SH-SY5Y (cell line): ENCODE measurements around the gene KCNK15.

Experiments
- GATA2 ChIP-seq: IDR thresholded peaks from 2 replicates; pipeline ENCODE4 v1.6.1; 2011; ENCODE audit warnings: mild to moderate bottlenecking, low read depth, low read length
- GATA3 ChIP-seq: IDR thresholded peaks from 2 replicates; pipeline ENCODE4 v1.6.1; 2011; ENCODE audit warnings: low read depth, mild to moderate bottlenecking, low read length, moderate library complexity

DNA sequence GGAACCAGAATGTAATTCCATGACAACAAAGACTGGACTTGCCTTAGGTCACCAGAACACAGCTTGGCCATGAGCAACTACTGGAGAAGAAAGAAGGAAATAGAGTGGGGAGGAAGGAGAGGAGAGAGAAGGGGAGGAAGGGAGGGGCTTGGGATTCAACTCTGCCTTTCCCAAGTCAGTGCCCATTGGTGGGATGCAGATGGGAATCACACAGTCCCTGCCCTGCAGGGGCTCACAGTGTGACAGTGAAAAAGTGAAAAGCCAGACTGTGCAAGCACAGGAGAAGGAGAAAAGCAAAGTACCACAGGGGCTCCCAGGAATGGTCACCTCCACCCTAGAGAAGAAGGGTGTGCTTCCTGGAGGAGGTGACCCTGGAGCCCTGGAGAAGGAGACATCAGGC, 50.6 kb downstream of the KCNK15 start:
- no peak for TF ChIP-seq GATA3
- no peak for TF ChIP-seq GATA2
